Right lobe of liver (tissue), 6 donors: ENCODE measurements around the gene DYNLRB1. TPM values are rescaled to one million over a fixed set of nuclear protein-coding genes. Genes with fewer than 3 reads are reported as not detected.
A peak's percentile ranks its signal among the peaks of the same experiment; 100 is the strongest.

Experiments
- ATAC-seq, 4 donors: fragments of 200-7000 bp; cut with Tn5 transposase; one replicate each; pipeline ENCODE4 v1.9.1; 2020; ENCODE audit warnings: mild to moderate bottlenecking in 4 of 4, moderate library complexity in 4 of 4
- DNase-seq, 3 donors: peaks; one replicate each; pipeline ENCODE4 v3.0.0-alpha.2; 2020
- H3K27ac ChIP-seq, 3 donors: fragments of 200-600 bp; one replicate each; pipeline ENCODE4 v1.8.0; 2022
- H3K27me3 ChIP-seq, 2 donors: fragments of 200-600 bp; one replicate each; pipeline ENCODE4 v1.8.0; 2022
- H3K36me3 ChIP-seq, 4 donors: fragments of 200-600 bp; sonication (generic) in 1 of 4; one replicate each; pipeline versions ENCODE4 v1.5.1 to v1.8.0; 2017 to 2022; ENCODE audit warnings: control low read depth in 1 of 4
- H3K4me1 ChIP-seq, 4 donors: fragments of 200-600 bp; sonication (generic) in 1 of 4; one replicate each; pipeline versions ENCODE4 v1.5.1 to v1.8.0; 2017 to 2022; ENCODE audit warnings: control low read depth in 1 of 4
- H3K4me3 ChIP-seq, 3 donors: fragments of 200-600 bp; one replicate each; pipeline ENCODE4 v1.8.0; 2022
- H3K9me3 ChIP-seq, 4 donors: fragments of 200-600 bp; sonication (generic) in 1 of 4; one replicate each; pipeline versions ENCODE4 v1.5.1 to v1.8.0; 2017 to 2022; ENCODE audit warnings: control low read depth in 1 of 4
- CTCF ChIP-seq, 4 donors: fragments of 200-600 bp in 3 of 4; fragments of 450-650 bp in 1 of 4; IDR thresholded peaks; one replicate each; pipeline versions ENCODE4 v1.5.1 to v1.8.0; 2016 to 2022; ENCODE audit warnings: antibody characterized with exemption in 4 of 4, mild to moderate bottlenecking in 2 of 4
- POLR2A ChIP-seq: fragments of 450-650 bp; IDR thresholded peaks from one replicate; pipeline ENCODE4 v1.6.1; 2017; ENCODE audit warnings: antibody characterized with exemption, mild to moderate bottlenecking
- WGBS: methylation state at CpG from one replicate; pipeline ENCODE4 v1.1.6; 2018; ENCODE audit warnings: low coverage, low lambda C conversion rate; ENCODE audit not compliant: insufficient coverage; ENCODE audit errors: missing lambda C conversion rate; 5-methylcytosine and 5-hydroxymethylcytosine counted together
- intact Hi-C, 2 donors: fragments of 100-400 bp; cut with DNase I; formaldehyde crosslinking; loops; one replicate each; pipeline versions ENCODE4 v1.11.2 to v1.14.1; 2022
- total RNA-seq, 6 experiments: library from RNA; depleted of rRNA in 2 of 6; stranded (reverse); fragments of >200 nt in 2 of 6; fragmentation: NEBNext Ultra II Directional in 3 of 6; extraction: Animal tissue kit (Norgen Biotek cat#: 25700) in 3 of 6; gene quantifications; one replicate each; pipeline versions ENCODE4 v1.1.0 to v1.2.4, GENCODE V29; 2016 to 2023
- donor health status: DM: no; HTN: yes; CAD: no.
- donor health status: DM: no; HTN: no; CAD: no.
- donor health status: DM: no; HTN: no; CAD: no.
- donor health status: DM: no; HTN: yes; CAD: no.
- donor health status: DM: no; HTN: yes; CAD: no.

The DYNLRB1 gene
- total RNA-seq, 6 experiments from 2014 or later, result 34.8 to 84.3 (median 42.7) TPM

GRCh38 chr20:34537651-34538050 is 21.4 kb downstream of the DYNLRB1 start:
- DNase-seq, result peak in 1 of 3 donors; percentile 44
- H3K4me3 ChIP-seq, result no peak overlapping the region
- intact Hi-C loops, result loop anchor here in 1 of 2 donors (10.0 kb wide), 1 partner anchor 167 kb away; the partner anchor contains the start of gene TP53INP2
- H3K9me3 ChIP-seq, result no peaks in the 10 kb centered on the region
- H3K27ac ChIP-seq, result no peak overlapping the region
- TF ChIP-seq CTCF (IDR thresholded peaks at IDR 0.05) (no peak), POLR2A (no peak)
- ATAC-seq, result peak in 1 of 4 donors; percentile 9
- no peaks in the 10 kb centered on the region for H3K27me3 ChIP-seq
- H3K36me3 ChIP-seq, result peaks cover 0 to 57% (median 21%) of the 10 kb centered on the region in 4 donors
- H3K4me1 ChIP-seq, result peaks cover 0 to 10% (median 2%) of the 10 kb centered on the region in 4 donors
- 80% methylated on average over 4 of the region's 8 CpGs for WGBS

- peaks cover 0 to 54% (median 21%) of the 10 kb centered on the region in 4 donors for H3K36me3 ChIP-seq
- no peak overlapping the region for H3K4me3 ChIP-seq
- ATAC-seq (peak; percentile 90 to 97 (median 92)), DNase-seq (peak; percentile 64 to 85 (median 82))
- H3K27me3 ChIP-seq, result no peaks in the 10 kb centered on the region
- TF ChIP-seq POLR2A (no peak), CTCF (IDR thresholded peaks at IDR 0.05) (peak; percentile 84 to 93 (median 86))
- WGBS, result 17% methylated on average over 5 of the region's 5 CpGs
- no peaks in the 10 kb centered on the region for H3K9me3 ChIP-seq
- intact Hi-C loops, result loop anchor here in 1 of 2 donors (10.0 kb wide), 1 partner anchor 166 kb away; the partner anchor contains the start of gene TP53INP2
- H3K4me1 ChIP-seq, result peaks cover 0 to 6% (median 2%) of the 10 kb centered on the region in 4 donors
- H3K27ac ChIP-seq, result no peak overlapping the region
Observed at GRCh38 chr20:34538671-34539123, 22.5 kb downstream of the DYNLRB1 start.

GRCh38 chr20:34539756-34540155 is 23.5 kb downstream of the DYNLRB1 start:
- intact Hi-C loops, result loop anchor here (10.0 kb wide), 1 partner anchor 165 kb away; the partner anchor contains the start of gene TP53INP2 (in 2 of the 2)

GRCh38 chr20:34540596-34541263 is 24.5 kb downstream of the DYNLRB1 start:
- H3K4me3 ChIP-seq, result no peak overlapping the region
- H3K9me3 ChIP-seq, result no peaks in the 10 kb centered on the region
- H3K4me1 ChIP-seq, result peaks cover 0 to 6% (median 2%) of the 10 kb centered on the region in 4 donors
- intact Hi-C loops, result loop anchor here in 1 of 2 donors (10.0 kb wide), 1 partner anchor 164 kb away; the partner anchor contains the start of gene TP53INP2
- DNase-seq (no peak), ATAC-seq (no peak)
- WGBS, result 75% methylated on average over 12 of the region's 15 CpGs
- no peaks in the 10 kb centered on the region for H3K27me3 ChIP-seq
- H3K27ac ChIP-seq, result no peak overlapping the region
- TF ChIP-seq POLR2A (no peak), CTCF (IDR thresholded peaks at IDR 0.05) (no peak)
- peaks cover 0 to 35% (median 13%) of the 10 kb centered on the region in 4 donors for H3K36me3 ChIP-seq

More at GRCh38 chr20:34539756-34540155, 23.5 kb downstream of the DYNLRB1 start:
- Histone ChIP-seq H3K9me3 (no peaks in the 10 kb centered on the region), H3K36me3 (peaks cover 0 to 45% (median 18%) of the 10 kb centered on the region in 4 donors), H3K4me3 (no peak overlapping the region), H3K27me3 (no peaks in the 10 kb centered on the region), H3K27ac (no peak overlapping the region), H3K4me1 (peaks cover 0 to 6% (median 2%) of the 10 kb centered on the region in 4 donors)
- TF ChIP-seq POLR2A, result no peak
- peak in 1 of 3 donors; percentile 8 for DNase-seq
- ATAC-seq, result no peak
- 97% methylated on average over 5 of the region's 8 CpGs for WGBS
